Hematopoietic multipotent progenitor cell (in vitro differentiated cells): ENCODE data around the gene MYO1G. TPM values are rescaled to one million over a fixed set of nuclear protein-coding genes. Genes with fewer than 3 reads are reported as not detected.
"Not testable (repeated sequence)": the region's sequence is repeated elsewhere in the genome, so short reads cannot be mapped to it uniquely, and the experiment has no call there.

Experiments
- DNase-seq, 3 donors: peaks; one replicate each; pipeline ENCODE4 v3.0.0-alpha.2; 2011 to 2015; ENCODE audit warnings: low read depth in 2 of 3, low spot score in 2 of 3
- total RNA-seq: library from RNA; depleted of rRNA; stranded (reverse); fragments of >200 nt; gene quantifications from one replicate; pipeline ENCODE4 v1.2.3, GENCODE V29; 2012

Gene MYO1G
- total RNA-seq, 1 donor = 150 TPM

DNA sequence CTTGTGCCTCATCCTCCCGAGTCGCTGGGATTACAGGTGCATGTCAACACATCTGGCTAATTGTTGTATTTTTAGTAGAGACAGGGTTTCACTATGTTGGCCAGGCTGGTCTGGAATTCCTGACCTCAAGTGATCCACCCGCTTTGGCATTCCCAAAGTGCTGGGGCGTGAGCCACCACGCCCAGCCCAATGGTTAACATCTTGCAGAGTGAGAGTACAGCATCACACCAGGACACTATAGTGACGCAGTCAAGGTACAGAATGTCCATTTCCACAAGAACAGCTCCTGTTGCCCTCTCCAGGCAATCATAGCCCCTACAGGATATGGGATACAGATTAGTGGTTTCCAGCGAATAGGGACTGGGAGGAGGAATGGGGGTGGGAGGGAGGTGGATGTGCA lies 34.0 kb downstream of the MYO1G start:
- DNase-seq = no peak

DNA sequence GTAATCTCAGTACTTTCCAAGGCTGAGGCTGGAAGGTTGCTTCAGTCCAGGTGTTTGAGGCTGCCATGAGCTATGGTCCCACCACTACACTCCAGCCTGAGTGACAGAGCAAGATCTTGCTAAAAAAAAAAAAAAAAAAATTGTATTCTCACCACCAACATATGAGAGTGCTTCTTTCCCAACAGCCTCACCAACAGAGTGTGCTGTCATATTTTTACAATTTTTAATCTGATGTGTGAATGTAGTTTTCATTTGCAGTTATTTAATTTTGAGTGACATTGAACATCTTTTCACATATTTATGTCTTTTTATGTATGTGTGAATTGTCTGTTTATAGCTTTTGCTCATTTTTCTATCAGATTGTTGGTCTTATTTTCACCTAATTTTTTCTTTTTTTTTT lies 35.2 kb downstream of the MYO1G start:
- no peak for DNase-seq

DNA sequence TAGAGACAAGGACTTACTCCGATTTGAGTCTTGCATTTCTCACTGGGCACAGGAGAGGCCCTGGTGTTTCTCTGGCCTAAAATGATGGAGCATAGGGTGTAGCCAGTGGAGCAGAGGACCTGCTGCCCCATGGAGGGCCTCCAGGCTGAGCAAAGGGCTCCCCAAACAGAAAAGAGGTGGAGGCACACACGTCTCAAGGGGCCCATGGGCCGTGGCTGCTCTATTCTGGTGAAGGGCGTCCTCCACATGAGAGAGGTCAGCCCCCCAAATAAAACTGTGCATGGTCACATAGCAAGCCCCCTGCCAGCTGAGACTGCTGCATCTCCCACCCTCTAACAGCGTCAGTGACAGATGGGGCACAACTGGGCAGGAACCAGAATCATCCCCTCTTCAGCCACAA lies 41.4 kb downstream of the MYO1G start:
- DNase-seq = no peak

DNA sequence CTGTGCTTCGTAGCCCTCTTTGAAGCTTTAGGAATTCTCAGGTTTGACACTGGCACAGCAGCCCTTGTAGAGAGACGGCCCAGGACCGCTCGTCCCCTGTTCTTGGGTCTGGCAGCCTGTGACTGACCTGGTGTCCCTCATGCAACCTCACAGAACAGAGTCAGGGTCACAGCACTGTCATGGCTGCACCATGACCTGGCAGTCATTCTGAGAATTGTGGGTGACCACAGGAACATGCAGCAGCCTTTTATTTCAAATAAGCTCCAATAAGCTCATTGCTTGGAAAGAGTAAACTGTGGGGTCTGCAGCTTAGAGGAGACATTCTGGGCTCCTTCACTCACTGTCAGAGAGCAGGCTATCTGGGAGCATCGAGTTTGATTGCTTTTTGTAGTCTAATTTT lies 42.5 kb downstream of the MYO1G start:
- DNase-seq = no peak

DNA sequence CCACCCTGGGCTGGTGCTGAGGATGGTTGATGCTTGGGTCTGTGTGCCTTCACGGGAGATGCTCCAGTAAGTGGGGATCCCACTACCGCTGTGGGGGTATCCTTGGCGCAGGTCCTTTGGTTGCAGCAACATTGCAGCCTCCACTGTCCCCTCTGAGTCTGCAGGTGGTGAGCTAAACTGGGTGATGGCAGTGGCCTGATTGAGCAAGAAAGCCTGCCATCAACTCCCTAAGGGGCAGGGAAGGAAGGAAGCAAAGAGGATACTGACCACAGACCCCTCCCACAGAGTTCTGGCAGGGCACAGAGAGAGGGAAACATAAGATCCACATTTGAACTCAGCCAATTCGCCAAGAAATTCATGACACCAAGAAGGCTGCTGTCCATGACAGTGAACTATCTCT lies 43.2 kb downstream of the MYO1G start:
- DNase-seq = no peak

DNA sequence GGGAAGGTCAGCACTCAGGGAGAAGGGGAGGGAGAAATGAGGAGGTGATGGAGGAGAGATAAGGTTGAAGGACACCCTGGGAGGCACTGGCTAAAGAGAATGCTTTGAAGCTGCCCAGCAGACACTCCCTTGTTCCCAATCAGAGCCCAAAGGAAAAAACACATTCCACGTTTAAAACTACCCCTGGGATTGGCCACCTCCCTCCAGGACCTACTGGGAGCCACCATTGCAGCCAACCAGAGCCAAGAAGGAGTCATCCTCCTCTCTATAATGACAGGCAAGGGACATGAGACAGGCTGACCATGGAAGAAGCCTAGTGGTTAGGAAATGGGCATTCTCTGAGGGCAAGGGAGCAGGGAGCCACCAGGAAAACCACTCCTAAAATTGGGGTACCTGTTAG lies 43.8 kb downstream of the MYO1G start:
- DNase-seq = no peak

DNA sequence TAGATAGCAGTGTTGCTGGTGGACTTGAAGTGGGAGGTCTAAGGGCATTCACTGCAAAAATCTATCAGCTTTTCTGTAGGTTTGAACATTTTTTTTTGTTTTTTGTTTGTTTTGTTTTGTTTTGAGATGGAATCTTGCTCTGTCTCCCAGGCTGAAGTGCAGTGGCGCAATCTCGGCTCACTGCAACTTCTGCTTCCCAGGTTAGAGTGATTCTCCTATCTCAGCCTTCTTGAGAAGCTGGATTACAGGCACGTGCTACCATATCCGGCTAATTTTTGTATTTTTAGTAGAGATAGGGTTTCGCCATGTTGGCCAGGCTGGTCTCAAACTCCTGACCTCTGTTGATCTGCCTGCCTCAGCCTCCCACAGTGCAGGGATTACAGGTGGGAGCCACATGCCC lies 44.3 kb downstream of the MYO1G start:
- not testable (repeated sequence) for DNase-seq

DNA sequence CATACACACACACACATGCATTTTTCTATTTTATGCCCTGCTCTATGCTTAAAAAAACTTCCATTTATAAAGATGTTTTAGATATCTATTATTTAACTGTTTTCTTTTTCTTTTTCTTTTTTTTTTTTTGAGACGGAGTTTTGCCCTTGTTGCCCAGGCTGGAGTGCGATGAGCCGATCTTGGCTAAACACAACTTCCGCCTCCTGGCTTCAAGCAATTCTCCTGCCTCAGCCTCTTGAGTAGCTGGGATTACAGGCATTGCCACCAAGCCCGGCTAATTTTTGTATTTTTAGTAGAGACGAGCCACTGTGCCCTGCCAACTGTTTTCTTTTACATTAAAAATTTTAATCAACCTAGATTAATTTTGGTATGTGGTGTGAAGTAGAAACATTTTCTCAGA lies 47.9 kb downstream of the MYO1G start:
- DNase-seq = no peak

DNA sequence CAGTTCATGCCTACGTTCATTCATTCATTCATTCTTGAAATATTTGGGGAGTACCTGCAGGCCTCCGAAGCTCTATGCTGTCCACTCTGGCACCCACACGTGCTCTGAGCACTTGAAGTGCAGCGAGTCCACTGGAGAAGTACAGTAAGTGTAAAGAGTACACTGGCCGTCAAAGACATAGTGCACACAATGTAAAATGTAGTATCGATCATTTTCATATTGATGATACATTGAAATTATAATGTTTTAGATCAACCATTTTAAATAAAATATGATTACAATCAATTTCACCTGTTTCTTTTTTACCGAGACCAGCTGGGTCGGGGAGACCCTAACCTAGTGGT lies 56.5 kb downstream of the MYO1G start:
- no peak for DNase-seq

DNA sequence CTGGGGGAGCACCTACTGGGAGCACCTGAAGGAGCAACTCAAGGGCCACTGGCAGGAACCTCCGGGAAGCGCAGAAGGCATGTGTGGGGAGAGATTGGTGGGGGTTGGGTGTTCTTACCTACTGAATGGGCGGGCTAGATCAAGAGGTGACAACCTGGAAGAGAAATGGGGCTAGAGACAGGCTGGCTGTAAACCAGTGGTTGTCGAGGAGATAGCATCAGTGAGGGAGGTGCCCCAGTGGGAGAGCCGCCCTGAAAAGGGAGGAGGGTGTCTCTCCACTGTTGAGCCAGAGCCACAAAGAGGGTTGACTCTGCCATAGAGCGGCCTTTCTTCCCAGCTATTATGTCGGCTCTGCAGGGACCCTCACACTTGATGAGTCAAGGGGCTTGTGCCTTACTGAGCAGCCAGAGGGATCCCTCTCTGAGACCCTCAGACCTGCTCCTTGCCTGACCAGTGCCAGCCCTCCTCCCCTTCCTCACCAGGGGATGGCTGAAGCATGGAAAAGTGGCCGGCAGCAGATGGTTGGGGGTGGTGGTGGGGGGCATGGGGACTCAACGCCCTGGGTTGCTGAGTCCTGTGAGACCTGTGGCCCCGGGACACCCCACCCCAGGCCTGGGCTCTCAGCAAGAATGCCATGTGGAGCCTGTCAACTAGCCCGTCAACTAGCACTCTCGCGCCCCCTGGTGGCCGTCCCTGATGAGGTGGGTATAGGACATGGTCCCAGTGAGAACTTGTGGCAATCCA lies 57.0 kb downstream of the MYO1G start:
- DNase-seq = peak; percentile 77 to 90 (median 83)

DNA sequence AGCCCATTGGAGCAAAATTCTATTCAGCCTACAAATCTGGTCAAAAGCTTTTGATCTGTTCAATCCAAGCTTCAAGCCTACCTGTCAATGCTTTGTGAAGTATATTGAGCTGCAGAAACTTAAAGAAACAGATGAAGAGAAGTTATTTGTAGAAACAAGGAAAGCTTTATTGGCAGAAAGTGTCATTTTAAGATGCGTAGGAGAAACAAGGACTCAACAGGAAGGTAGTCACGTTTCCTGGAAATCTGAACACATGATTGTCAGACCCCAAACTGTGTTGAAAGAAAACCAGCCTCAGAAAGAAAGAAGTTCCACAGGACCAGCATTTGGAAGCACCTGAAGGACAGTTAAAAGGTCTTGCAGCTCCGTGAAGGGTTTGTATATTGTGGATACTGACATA lies 58.7 kb downstream of the MYO1G start:
- DNase-seq = no peak

DNA sequence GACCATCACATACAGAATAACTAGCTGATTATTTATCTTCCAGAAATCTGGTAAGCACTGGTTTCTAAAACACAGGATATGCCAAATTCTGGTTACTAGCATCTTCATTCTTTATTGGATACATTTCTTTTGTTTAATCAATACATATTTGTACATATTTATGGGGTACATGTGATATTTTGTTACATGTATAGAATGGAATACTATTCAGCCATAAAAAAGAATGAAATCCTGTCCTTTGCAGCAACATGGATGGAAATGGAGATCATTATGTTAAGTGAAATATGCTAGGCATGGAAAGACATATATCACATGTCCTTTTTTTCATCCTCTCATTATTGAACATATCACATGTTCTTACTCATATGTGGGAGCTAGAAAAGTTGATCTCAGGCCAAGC lies 60.8 kb downstream of the MYO1G start:
- no peak for DNase-seq

DNA sequence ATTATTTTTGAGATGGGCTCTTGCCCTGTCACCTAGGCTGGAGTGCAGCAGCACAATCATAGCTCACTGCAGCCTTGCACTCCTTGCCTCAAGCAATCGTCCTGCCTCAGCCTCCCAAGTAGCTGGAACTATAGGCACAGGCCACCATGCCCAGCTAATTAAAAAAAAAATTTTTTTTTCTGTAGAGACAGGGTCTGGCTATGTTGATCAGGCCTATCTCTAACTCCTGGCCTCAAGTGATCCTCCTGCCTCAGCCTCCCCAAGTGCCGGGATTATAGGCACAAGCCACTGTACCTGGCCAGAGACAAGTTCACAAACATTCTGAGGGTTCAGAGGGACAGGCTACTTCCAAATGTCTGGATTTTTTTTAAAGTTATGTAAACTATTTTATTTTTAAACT lies 61.4 kb downstream of the MYO1G start:
- no peak for DNase-seq

DNA sequence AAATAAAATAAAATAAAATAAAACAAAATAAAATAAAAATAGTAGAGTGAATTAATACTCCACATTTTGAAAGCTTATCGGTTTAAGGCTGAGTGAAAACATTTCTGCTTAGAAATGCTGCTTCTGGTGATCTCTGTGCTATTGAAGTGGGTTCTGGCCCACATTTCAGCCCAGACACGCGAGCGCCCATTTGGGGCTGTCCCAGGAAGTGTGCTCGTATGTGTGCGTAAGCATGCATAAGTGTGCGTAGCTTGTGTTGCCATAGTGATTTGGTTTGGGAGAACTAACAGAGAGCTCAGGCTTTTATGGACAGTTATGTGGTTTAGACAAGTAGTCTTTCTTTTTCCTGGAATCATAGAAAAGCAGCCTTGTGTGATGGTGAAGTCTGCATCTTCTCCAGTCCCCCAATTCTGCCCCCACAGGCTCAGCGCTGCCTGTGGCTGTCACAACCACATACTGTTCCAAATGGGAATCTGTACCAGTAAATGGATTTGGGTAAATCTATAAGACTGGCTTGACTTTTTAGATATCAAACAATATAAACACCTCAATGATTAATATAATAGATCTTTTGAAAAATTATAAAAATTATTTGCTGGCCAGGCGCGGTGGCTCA lies 63.7 kb downstream of the MYO1G start:
- DNase-seq = peak; percentile 36 to 64 (median 47)

DNA sequence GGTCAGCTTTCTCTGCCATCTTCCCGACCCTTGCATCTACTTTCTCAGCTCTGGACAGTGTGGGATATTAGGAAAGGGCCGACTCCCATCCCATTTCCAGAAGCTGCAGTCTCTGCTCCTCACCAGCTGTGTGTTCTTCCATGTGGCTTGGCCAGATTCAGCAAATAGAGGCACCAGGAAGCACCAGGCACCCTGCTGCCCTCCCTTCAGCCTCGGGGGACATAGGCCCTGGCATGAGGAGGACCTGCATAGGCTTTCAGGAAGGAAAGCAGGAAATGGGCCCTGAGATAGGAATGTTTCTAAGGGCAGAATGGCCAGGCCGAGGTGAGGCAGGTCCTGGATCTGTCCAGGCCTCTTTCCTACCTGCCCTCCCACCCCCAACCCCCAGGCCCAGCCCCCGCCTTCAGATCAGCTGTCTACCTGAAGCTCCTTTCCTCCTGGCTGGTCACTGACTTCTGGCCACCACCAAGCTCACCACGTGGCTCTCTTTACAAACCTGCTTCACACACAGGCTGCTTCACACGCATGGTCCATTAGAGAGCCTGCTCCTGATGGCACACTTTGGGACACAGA lies 66.0 kb downstream of the MYO1G start:
- no peak for DNase-seq

Other genes starting within 250 kb of the MYO1G start
- gene ZMIZ2, start 230.2 kb downstream of the MYO1G start, total RNA-seq = 31.2 TPM
- 1,284 TPM for gene PPIA, start 182.3 kb downstream of the MYO1G start, total RNA-seq
- gene H2AZ2, start 130.9 kb downstream of the MYO1G start, total RNA-seq = 232 TPM
- 14.0 TPM for gene PURB, start 93.5 kb downstream of the MYO1G start, total RNA-seq
- gene CCM2, start 21.2 kb upstream of the MYO1G start, total RNA-seq = 143 TPM
- gene NACAD, start 110.0 kb upstream of the MYO1G start, total RNA-seq = 0.27 TPM
- 85.4 TPM for gene TBRG4, start 132.7 kb upstream of the MYO1G start, total RNA-seq
- under 0.01 TPM for gene RAMP3, start 178.8 kb upstream of the MYO1G start, total RNA-seq